HEK293 (cell line): ENCODE results near the gene SYPL2.

Experiments used
- ELK4 ChIP-seq: IDR thresholded peaks from 2 replicates; pipeline ENCODE4 v1.6.1; 2011; ENCODE audit warnings: mild to moderate bottlenecking, low read depth, low read length, borderline replicate concordance
- IKZF3 ChIP-seq: fragments of 450-650 bp; IDR thresholded peaks from 2 replicates; pipeline ENCODE4 v1.5.0; 2018; ENCODE audit warnings: missing biosample characterization, mild to moderate bottlenecking, missing genetic modification characterization, moderate library complexity
- PBX3 ChIP-seq: sonication (generic); formaldehyde crosslinking; IDR thresholded peaks from 2 replicates; pipeline ENCODE4 v1.8.1; 2022; ENCODE audit warnings: mild to moderate bottlenecking, moderate library complexity, missing genetic modification reagents
- PRDM10 ChIP-seq: fragments of 450-650 bp; formaldehyde crosslinking; IDR thresholded peaks from 2 replicates; pipeline ENCODE4 v1.5.1; 2016; ENCODE audit warnings: missing biosample characterization, missing genetic modification characterization
- SCRT2 ChIP-seq: fragments of 450-650 bp; formaldehyde crosslinking; IDR thresholded peaks from 2 replicates; pipeline ENCODE4 v1.5.1; 2016; ENCODE audit warnings: missing biosample characterization, missing genetic modification characterization
- ZBTB7A ChIP-seq: fragments of 450-650 bp; formaldehyde crosslinking; IDR thresholded peaks from 2 replicates; pipeline ENCODE4 v1.5.1; 2016; ENCODE audit warnings: low read depth, missing biosample characterization, missing genetic modification characterization
- ZFHX2 ChIP-seq: fragments of 450-650 bp; formaldehyde crosslinking; conservative IDR thresholded peaks from 2 replicates; pipeline ENCODE4 v1.5.1; 2016; ENCODE audit warnings: missing biosample characterization, missing genetic modification characterization
- ZFP3 ChIP-seq: fragments of 450-650 bp; formaldehyde crosslinking; IDR thresholded peaks from 2 replicates; pipeline ENCODE4 v1.5.1; 2016; ENCODE audit warnings: low read depth, missing biosample characterization, missing genetic modification characterization
- ZNF121 ChIP-seq: fragments of 450-650 bp; formaldehyde crosslinking; IDR thresholded peaks from 2 replicates; pipeline ENCODE4 v1.5.1; 2016; ENCODE audit warnings: missing biosample characterization, missing genetic modification characterization
- ZNF148 ChIP-seq: fragments of 450-650 bp; formaldehyde crosslinking; IDR thresholded peaks from 2 replicates; pipeline ENCODE4 v1.5.0; 2017; ENCODE audit warnings: missing biosample characterization, missing genetic modification characterization, borderline replicate concordance
- ZNF324 ChIP-seq: fragments of 450-650 bp; formaldehyde crosslinking; IDR thresholded peaks from 2 replicates; pipeline ENCODE4 v1.5.1; 2016; ENCODE audit warnings: missing biosample characterization, missing genetic modification characterization
- ZNF423 ChIP-seq: fragments of 450-650 bp; formaldehyde crosslinking; IDR thresholded peaks from 2 replicates; pipeline ENCODE4 v1.5.1; 2016; ENCODE audit warnings: missing biosample characterization, missing genetic modification characterization
- ZNF530 ChIP-seq: fragments of 450-650 bp; formaldehyde crosslinking; IDR thresholded peaks from 2 replicates; pipeline ENCODE4 v1.5.1; 2016; ENCODE audit warnings: low read depth, missing biosample characterization, missing genetic modification characterization
- ZNF549 ChIP-seq: fragments of 450-650 bp; IDR thresholded peaks from 2 replicates; pipeline ENCODE4 v1.5.1; 2018; ENCODE audit warnings: missing biosample characterization, missing genetic modification characterization, mild to moderate bottlenecking, inconsistent platforms, moderate library complexity
- ZNF670 ChIP-seq: fragments of 450-650 bp; formaldehyde crosslinking; IDR thresholded peaks from 2 replicates; pipeline ENCODE4 v1.5.1; 2016; ENCODE audit warnings: missing biosample characterization, missing genetic modification characterization, low read depth
- ZNF692 ChIP-seq: fragments of 450-650 bp; formaldehyde crosslinking; IDR thresholded peaks from 2 replicates; pipeline ENCODE4 v1.5.1; 2016; ENCODE audit warnings: missing biosample characterization, missing genetic modification characterization
- ZNF843 ChIP-seq: fragments of 450-650 bp; formaldehyde crosslinking; IDR thresholded peaks from 2 replicates; pipeline ENCODE4 v1.5.1; 2016; ENCODE audit warnings: missing biosample characterization, missing genetic modification characterization
- ZSCAN23 ChIP-seq: fragments of 450-650 bp; formaldehyde crosslinking; IDR thresholded peaks from 2 replicates; pipeline ENCODE4 v1.5.1; 2016; ENCODE audit warnings: missing biosample characterization, missing genetic modification characterization
- TF ChIP-seq, protein P1 (sequence below): fragments of 450-650 bp; formaldehyde crosslinking; IDR thresholded peaks from 2 replicates; pipeline ENCODE4 v1.5.1; 2016; ENCODE audit warnings: missing biosample characterization, missing genetic modification characterization
- TF ChIP-seq, protein P2 (sequence below): fragments of 450-650 bp; IDR thresholded peaks from 2 replicates; pipeline ENCODE4 v1.5.1; 2018; ENCODE audit warnings: missing biosample characterization, mild to moderate bottlenecking, missing genetic modification characterization
- TF ChIP-seq, protein P3 (sequence below): fragments of 450-650 bp; formaldehyde crosslinking; IDR thresholded peaks from 2 replicates; pipeline ENCODE4 v1.5.1; 2016; ENCODE audit warnings: missing biosample characterization, missing genetic modification characterization
- TF ChIP-seq, protein P4 (sequence below): fragments of 450-650 bp; formaldehyde crosslinking; IDR thresholded peaks from 2 replicates; pipeline ENCODE4 v1.5.1; 2017; ENCODE audit warnings: missing biosample characterization, missing genetic modification characterization

Gene SYPL2

DNA sequence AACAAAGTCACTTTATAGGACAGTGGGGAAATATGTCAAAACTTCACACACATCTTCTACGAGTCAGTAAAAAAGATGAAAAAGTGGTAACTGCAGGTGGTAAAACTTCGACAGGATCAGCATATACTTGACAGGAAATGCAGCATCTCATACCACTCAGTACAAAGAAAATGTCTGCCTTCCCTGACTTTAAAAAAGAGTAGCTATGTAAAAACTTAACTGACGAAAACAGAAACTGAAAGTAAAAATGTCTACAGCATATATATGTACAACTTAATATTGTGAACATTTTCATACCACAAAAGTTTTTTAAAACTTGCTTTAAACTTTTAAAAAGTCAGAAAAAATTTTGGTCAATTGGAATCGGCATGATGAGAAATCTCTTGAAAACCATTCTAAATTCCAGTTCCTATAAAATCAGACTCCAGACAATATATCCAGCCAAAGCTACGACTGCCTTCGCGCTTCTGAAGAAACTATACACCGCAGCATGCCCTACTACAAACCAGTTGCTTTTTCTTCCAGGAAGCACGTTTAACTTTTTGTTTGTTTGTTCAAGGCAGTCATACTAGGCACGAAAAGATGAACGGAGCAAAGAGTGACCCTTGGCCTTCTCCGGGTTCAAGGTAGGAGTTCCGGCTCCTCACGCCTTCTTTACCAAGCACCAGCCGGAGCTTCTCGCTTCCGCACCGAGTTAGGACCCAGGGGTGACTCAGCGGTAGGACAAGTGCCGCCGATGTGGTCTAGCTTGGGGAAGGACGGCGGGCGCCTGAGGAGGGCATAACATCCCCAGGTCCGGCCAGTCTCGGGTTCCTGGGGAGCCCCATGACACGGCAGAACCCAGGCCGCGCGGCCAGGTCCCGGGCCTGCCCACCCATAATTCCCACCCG, 40.7 kb upstream of the SYPL2 start (continued):
- TF ChIP-seq ZBTB7A (tag by site-specific recombination): no peak
- peak; percentile 87 for TF ChIP-seq ZNF423
- TF ChIP-seq, protein P1, sequence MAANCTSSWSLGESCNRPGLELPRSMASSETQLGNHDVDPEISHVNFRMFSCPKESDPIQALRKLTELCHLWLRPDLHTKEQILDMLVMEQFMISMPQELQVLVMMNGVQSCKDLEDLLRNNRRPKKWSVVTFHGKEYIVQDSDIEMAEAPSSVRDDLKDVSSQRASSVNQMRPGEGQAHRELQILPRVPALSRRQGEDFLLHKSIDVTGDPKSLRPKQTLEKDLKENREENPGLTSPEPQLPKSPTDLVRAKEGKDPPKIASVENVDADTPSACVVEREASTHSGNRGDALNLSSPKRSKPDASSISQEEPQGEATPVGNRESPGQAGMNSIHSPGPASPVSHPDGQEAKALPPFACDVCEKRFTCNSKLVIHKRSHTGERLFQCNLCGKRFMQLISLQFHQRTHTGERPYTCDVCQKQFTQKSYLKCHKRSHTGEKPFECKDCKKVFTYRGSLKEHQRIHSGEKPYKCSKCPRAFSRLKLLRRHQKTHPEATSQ (tag by site-specific recombination): peak; percentile 29; the same call in 1 of the 2 replicates
- no peak for TF ChIP-seq PRDM10 (tag by site-specific recombination)
- TF ChIP-seq, protein P2, sequence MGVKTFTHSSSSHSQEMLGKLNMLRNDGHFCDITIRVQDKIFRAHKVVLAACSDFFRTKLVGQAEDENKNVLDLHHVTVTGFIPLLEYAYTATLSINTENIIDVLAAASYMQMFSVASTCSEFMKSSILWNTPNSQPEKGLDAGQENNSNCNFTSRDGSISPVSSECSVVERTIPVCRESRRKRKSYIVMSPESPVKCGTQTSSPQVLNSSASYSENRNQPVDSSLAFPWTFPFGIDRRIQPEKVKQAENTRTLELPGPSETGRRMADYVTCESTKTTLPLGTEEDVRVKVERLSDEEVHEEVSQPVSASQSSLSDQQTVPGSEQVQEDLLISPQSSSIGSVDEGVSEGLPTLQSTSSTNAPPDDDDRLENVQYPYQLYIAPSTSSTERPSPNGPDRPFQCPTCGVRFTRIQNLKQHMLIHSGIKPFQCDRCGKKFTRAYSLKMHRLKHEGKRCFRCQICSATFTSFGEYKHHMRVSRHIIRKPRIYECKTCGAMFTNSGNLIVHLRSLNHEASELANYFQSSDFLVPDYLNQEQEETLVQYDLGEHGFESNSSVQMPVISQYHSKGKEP: no peak
- no peak for TF ChIP-seq ZNF670 (tag by site-specific recombination)
- TF ChIP-seq IKZF3 (tag by site-specific recombination): no peak
- TF ChIP-seq ZNF121: no peak
- TF ChIP-seq SCRT2 (tag by site-specific recombination): peak; percentile 89
- TF ChIP-seq PBX3: no peak
- no peak for TF ChIP-seq ELK4
- TF ChIP-seq ZNF530 (tag by site-specific recombination): no peak
- TF ChIP-seq, protein P3, sequence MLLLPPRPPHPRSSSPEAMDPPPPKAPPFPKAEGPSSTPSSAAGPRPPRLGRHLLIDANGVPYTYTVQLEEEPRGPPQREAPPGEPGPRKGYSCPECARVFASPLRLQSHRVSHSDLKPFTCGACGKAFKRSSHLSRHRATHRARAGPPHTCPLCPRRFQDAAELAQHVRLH (tag by site-specific recombination): peak; percentile 26; the same call in 1 of the 2 replicates
- peak; percentile 72; the same call in 1 of the 2 replicates for TF ChIP-seq ZNF324 (tag by site-specific recombination)
- TF ChIP-seq ZFP3 (tag by site-specific recombination): no peak
- TF ChIP-seq ZNF148: no peak
- no peak for TF ChIP-seq ZFHX2 (tag by site-specific recombination)
- TF ChIP-seq ZNF692 (tag by site-specific recombination): no peak
- TF ChIP-seq ZNF843 (tag by site-specific recombination): peak; percentile 40
- TF ChIP-seq, protein P4, sequence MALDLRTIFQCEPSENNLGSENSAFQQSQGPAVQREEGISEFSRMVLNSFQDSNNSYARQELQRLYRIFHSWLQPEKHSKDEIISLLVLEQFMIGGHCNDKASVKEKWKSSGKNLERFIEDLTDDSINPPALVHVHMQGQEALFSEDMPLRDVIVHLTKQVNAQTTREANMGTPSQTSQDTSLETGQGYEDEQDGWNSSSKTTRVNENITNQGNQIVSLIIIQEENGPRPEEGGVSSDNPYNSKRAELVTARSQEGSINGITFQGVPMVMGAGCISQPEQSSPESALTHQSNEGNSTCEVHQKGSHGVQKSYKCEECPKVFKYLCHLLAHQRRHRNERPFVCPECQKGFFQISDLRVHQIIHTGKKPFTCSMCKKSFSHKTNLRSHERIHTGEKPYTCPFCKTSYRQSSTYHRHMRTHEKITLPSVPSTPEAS (tag by site-specific recombination): no peak
- TF ChIP-seq ZNF549: no peak
- 0 out of 2 replicates have a peak, but pooled peaks have one; percentile 46 for TF ChIP-seq ZSCAN23 (tag by site-specific recombination)
